RWPE1 (cell line): Measurements from ENCODE around the gene ZNF280D.

Experiments
- CTCF ChIA-PET: fragments of 350-600 bp; sonication (Branson Sonifier 250); formaldehyde crosslinking; extraction: SDS; loops from one replicate; lab custom pipeline; 2021; lab: Yijun Ruan, JAX
- POLR2A ChIA-PET: fragments of 400-600 bp; formaldehyde crosslinking; extraction: SDS; loops from one replicate; lab custom pipeline; 2020; ENCODE audit warnings: antibody characterized with exemption; ENCODE audit not compliant: low non-redundant PET; lab: Yijun Ruan, JAX
- DNase-seq: peaks from one replicate; pipeline ENCODE4 v3.0.0; 2012; ENCODE audit warnings: low spot score
- H3K27ac ChIP-seq: fragments of 450-650 bp; 2 replicates; pipeline ENCODE4 v1.5.1; 2017
- TF ChIP-seq, protein P1 (sequence below): fragments of 450-650 bp; conservative IDR thresholded peaks from 2 replicates; pipeline ENCODE4 v1.5.1; 2017; ENCODE audit warnings: low read depth, mild to moderate bottlenecking

Gene ZNF280D

DNA sequence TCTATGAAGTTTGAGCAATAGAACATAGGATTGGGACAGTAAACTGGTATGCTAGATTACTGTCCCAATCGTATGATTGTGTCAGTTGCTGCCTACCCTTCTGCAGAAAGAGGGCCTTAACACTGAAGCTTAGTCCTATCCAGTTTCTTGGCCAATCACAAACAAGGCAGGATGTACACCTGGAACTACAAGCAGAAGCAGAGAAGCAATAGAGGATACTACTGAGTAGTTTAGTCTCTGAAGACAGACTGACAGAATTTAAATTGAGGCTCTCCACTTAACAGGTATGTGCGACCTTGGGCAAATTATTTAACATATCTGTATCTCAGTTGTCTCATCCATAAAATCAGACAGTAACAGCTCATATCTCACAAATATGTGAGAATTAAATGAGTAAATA, 85.0 kb downstream of the ZNF280D start:
- TF ChIP-seq, protein P1, sequence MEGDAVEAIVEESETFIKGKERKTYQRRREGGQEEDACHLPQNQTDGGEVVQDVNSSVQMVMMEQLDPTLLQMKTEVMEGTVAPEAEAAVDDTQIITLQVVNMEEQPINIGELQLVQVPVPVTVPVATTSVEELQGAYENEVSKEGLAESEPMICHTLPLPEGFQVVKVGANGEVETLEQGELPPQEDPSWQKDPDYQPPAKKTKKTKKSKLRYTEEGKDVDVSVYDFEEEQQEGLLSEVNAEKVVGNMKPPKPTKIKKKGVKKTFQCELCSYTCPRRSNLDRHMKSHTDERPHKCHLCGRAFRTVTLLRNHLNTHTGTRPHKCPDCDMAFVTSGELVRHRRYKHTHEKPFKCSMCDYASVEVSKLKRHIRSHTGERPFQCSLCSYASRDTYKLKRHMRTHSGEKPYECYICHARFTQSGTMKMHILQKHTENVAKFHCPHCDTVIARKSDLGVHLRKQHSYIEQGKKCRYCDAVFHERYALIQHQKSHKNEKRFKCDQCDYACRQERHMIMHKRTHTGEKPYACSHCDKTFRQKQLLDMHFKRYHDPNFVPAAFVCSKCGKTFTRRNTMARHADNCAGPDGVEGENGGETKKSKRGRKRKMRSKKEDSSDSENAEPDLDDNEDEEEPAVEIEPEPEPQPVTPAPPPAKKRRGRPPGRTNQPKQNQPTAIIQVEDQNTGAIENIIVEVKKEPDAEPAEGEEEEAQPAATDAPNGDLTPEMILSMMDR = no peak
- ChIA-PET POLR2A (interaction anchor here (0.7 kb wide), 1 partner anchor 738 kb away, joined by 3 read pairs; no protein-coding TSS in a partner anchor), CTCF (interaction anchor here (0.6 to 1.3 kb wide), 2 partner anchors 50 to 152 kb away, joined by 3 to 4 read pairs; no protein-coding TSS in a partner anchor)
- no peak overlapping the region for H3K27ac ChIP-seq
- DNase-seq = no peak

DNA sequence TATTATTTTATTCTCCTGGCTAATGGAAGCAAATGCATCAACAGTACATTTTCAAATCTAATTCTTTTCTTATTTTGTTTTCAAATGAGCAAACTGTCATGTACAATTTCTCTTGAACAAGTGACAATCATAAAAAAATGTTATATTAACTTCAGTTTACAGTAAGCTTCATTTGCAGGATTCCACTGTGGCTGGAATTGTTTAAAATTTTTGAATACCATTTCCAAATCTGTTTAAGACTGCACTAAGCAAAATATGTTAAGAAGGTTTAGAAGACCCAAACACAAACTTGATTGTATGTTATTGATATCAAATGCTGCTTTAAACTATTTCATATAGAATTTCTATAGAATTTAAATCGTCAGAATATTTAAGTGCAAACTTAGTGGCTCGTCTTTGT, 92.8 kb downstream of the ZNF280D start:
- CTCF ChIA-PET = no interaction called here
- TF ChIP-seq, protein P1 = no peak
- DNase-seq = no peak
- H3K27ac ChIP-seq = no peak overlapping the region
- POLR2A ChIA-PET = no interaction called here

DNA sequence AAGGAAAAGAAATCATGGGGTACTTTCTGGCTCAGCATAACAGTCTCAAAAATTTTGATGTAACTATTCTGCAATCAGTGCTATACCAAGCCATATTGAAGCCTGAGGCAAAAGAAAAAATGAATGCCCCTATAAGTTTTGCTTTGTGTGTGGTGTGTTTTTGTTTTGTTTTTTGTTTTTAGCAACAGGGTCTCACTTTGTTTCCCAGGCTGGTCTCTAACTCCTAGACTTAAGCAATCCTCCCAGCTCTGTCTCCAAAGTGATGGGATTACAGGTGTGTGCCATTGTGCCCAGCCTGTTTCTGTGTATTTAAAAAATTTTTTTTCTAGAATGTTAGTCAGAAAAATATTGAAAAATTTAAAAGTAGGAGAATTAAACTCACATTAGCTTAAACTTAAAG, 93.2 kb downstream of the ZNF280D start:
- ChIA-PET CTCF (interaction anchor here (0.6 kb wide), 1 partner anchor 147 kb away, joined by 3 read pairs; no protein-coding TSS in a partner anchor), POLR2A (no interaction called here)
- TF ChIP-seq, protein P1 = no peak
- no peak for DNase-seq
- no peak overlapping the region for H3K27ac ChIP-seq

DNA sequence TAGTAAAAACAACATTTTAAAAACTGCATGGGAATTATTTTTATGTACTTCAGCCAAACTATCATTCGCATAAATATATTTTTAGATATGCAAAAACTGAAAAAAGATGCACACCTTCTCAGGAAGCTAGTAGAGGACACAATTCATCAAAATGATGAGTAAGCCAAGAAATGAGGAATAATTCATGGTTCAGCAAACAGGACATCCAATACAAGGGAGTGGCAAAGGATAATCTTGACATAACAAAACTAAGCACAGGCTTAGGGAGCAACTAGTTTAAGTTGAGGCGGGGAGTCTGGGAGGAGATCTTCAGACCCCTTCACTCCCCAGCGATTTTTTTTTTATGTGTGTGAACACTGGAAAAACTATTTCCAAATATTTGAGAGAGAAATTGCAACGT, 93.7 kb downstream of the ZNF280D start:
- H3K27ac ChIP-seq = no peak overlapping the region
- TF ChIP-seq, protein P1 = no peak

DNA sequence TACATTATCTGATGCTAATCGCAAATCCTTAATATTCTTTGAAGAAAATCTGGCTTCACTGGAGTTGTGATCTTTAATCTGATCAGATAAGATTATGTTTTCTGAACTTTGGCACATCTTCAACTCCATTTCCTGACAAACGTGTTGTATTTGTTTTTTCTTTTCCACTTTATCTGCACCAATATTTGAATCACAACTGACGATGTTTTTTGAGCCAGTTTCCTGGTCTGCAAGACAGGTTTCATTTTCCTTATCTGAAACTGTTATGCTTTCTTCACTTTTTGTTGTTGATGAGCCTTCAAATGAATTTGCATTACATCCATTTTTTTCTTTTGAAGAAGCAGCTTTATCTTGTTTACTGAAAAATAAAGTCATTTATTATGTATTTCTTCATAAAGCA, 101.5 kb downstream of the ZNF280D start:
- no peak for DNase-seq
- no peak overlapping the region for H3K27ac ChIP-seq
- TF ChIP-seq, protein P1 = no peak
- POLR2A ChIA-PET = no interaction called here
- CTCF ChIA-PET = no interaction called here

More for the DNA sequence above, 93.7 kb downstream of the ZNF280D start:
- CTCF ChIA-PET = interaction anchor here (0.6 kb wide), 1 partner anchor 148 kb away, joined by 3 read pairs; no protein-coding TSS in a partner anchor
- no peak for DNase-seq
- POLR2A ChIA-PET = no interaction called here

DNA sequence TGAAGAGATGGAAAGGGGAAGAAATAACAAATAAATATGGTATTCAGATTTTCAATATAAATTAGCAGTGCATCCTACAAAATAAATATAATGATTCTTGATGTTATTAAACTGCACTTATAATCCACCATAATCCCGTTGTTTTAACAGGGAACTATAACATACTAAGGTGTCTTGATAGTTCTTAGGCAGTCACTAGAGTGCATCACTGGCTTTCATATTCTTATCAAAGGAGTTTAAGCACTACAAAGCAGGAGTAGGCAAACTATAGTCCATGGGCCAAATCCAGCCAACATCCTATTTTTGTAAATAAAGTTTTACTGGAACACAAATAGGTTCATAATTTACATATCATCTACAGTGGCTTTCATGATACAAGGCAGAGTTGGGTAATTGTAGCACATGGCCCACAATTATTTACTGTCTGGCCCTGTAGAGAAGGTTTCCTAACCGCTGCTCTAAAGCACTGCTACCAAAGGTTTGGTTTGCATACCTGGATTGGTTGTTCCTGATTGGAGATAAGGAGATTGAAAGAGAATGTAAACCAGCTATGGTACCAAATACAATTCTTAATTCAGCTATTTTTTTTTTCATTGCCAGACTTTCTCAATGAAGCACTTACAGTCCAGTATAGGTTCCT, 104.3 kb downstream of the ZNF280D start:
- POLR2A ChIA-PET = no interaction called here
- CTCF ChIA-PET = interaction anchor here (0.5 to 1.0 kb wide), 2 partner anchors 678 to 971 kb away, joined by 3 read pairs; no protein-coding TSS in a partner anchor
- TF ChIP-seq, protein P1 = no peak
- no peak overlapping the region for H3K27ac ChIP-seq
- DNase-seq = no peak
